Esophagus muscularis mucosa (tissue), 3 donors: ENCODE data around the gene CUX1.

Experiments used
- CTCF ChIP-seq, 3 experiments: fragments of 200-600 bp in 2 of 3; fragments of 450-650 bp in 1 of 3; sonication (generic) in 2 of 3; IDR thresholded peaks; one replicate each; pipeline ENCODE4 v1.5.1; 2017 to 2019; ENCODE audit warnings: antibody characterized with exemption in 3 of 3, mild to moderate bottlenecking in 2 of 3, moderate library complexity in 1 of 3
- EP300 ChIP-seq: sonication (generic); formaldehyde crosslinking; IDR thresholded peaks from one replicate; pipeline ENCODE4 v1.6.1; 2017; ENCODE audit warnings: antibody characterized with exemption

DNA sequence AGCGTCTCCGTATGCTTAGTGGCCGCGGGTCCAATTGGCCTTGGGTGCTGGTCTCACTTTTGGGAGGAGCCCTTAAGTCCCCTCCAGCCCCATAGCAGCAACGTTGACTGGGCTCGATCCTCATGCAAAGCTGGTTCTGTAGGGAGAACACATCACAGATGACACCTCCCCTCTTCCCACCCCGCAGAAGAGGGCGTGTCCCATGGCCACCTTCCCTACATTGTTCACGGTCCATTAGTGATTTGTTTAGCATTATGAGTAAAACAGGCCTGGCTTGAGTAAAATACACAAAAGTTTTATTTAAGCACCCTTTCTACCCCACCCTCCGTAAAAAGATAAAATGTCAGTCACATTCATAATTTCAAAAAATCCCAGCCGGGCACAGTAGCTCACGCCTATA lies 380.2 kb downstream of the CUX1 start:
- no peak for TF ChIP-seq CTCF (IDR thresholded peaks at IDR 0.05)
- TF ChIP-seq EP300: no peak
